Measurements from ENCODE around the gene NHSL1.

Gene NHSL1

DNA sequence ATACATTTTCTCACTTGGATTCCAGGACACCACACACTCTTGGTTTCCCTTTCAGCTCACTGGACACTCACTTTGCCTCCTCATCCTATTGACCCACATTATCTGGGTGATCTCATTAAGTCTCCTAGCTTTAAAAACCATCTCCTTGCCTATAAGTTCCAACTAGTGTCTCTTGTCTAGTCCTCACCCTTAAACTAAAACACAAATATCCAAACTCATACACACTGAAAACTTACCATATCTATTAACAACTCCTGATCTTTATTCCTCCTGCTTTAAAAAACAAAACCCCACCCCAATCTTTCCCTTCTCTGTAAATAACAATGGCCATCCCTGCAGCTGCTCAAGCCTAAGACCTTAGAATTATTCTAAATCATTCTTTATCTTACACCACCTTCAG lies 125.1 kb downstream of the NHSL1 start:
- Histone ChIP-seq H3K79me2 (ENCODE audit: insufficient read depth, low read length) (no peaks in the 10 kb centered on the region), H3K9ac (ENCODE audit: low read length) (no peak overlapping the region), H4K20me1 (ENCODE audit: insufficient read depth, low read length) (no peaks in the 10 kb centered on the region), H3K4me3 (ENCODE audit: low read depth, low read length, poor library complexity, severe bottlenecking) (no peak overlapping the region), H3K36me3 (ENCODE audit: insufficient read depth, low read length) (no peaks in the 10 kb centered on the region), H3K4me1 (ENCODE audit: insufficient read depth, low read length, severe bottlenecking) (no peaks in the 10 kb centered on the region), H3K9me3 (ENCODE audit: low read length) (no peaks in the 10 kb centered on the region), H3K4me2 (ENCODE audit: low read length) (no peak overlapping the region), H2AFZ (ENCODE audit: low read length) (no peak overlapping the region), H3K9me2 (ENCODE audit: low read depth, low read length) (no peaks in the 10 kb centered on the region), H3F3A (ENCODE audit: insufficient read depth, low read length) (no peaks in the 10 kb centered on the region), H3K27me3 (ENCODE audit: insufficient read depth, low read length) (no peaks in the 10 kb centered on the region), H3K27ac (ENCODE audit: low read depth, low read length, poor library complexity, severe bottlenecking) (no peak overlapping the region)
- TF ChIP-seq, protein P1, sequence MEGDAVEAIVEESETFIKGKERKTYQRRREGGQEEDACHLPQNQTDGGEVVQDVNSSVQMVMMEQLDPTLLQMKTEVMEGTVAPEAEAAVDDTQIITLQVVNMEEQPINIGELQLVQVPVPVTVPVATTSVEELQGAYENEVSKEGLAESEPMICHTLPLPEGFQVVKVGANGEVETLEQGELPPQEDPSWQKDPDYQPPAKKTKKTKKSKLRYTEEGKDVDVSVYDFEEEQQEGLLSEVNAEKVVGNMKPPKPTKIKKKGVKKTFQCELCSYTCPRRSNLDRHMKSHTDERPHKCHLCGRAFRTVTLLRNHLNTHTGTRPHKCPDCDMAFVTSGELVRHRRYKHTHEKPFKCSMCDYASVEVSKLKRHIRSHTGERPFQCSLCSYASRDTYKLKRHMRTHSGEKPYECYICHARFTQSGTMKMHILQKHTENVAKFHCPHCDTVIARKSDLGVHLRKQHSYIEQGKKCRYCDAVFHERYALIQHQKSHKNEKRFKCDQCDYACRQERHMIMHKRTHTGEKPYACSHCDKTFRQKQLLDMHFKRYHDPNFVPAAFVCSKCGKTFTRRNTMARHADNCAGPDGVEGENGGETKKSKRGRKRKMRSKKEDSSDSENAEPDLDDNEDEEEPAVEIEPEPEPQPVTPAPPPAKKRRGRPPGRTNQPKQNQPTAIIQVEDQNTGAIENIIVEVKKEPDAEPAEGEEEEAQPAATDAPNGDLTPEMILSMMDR (IDR thresholded peaks at IDR 0.05; ENCODE audit: low read length): no peak
- no peak for TF ChIP-seq EZH2 (IDR thresholded peaks at IDR 0.05; ENCODE audit: borderline replicate concordance, low read length)

GRCh38 chr6:138372711-138373463 lies 126.4 kb downstream of the NHSL1 start:
- Histone ChIP-seq H3F3A (ENCODE audit: insufficient read depth, low read length) (no peaks in the 10 kb centered on the region), H3K27me3 (ENCODE audit: insufficient read depth, low read length) (no peaks in the 10 kb centered on the region), H3K4me3 (ENCODE audit: low read depth, low read length, poor library complexity, severe bottlenecking) (no peak overlapping the region), H3K4me2 (ENCODE audit: low read length) (no peak overlapping the region), H3K9ac (ENCODE audit: low read length) (no peak overlapping the region), H4K20me1 (ENCODE audit: insufficient read depth, low read length) (no peaks in the 10 kb centered on the region), H3K4me1 (ENCODE audit: insufficient read depth, low read length, severe bottlenecking) (no peaks in the 10 kb centered on the region), H2AFZ (ENCODE audit: low read length) (no peak overlapping the region), H3K36me3 (ENCODE audit: insufficient read depth, low read length) (no peaks in the 10 kb centered on the region), H3K27ac (ENCODE audit: low read depth, low read length, poor library complexity, severe bottlenecking) (no peak overlapping the region), H3K9me3 (ENCODE audit: low read length) (no peaks in the 10 kb centered on the region), H3K79me2 (ENCODE audit: insufficient read depth, low read length) (no peaks in the 10 kb centered on the region), H3K9me2 (ENCODE audit: low read depth, low read length) (no peaks in the 10 kb centered on the region)
- TF ChIP-seq EZH2 (IDR thresholded peaks at IDR 0.05; ENCODE audit: borderline replicate concordance, low read length): no peak
- TF ChIP-seq, protein P1 (IDR thresholded peaks at IDR 0.05; ENCODE audit: low read length): no peak; the same call in 1 of the 2 replicates
